ENCODE results near the gene CRACR2A. TPM values are rescaled to one million over a fixed set of nuclear protein-coding genes. Genes with fewer than 3 reads are reported as not detected.

Gene CRACR2A
- total RNA-seq, 2 donors from 2014 or later, result 1.1 to 4.7 TPM

DNA sequence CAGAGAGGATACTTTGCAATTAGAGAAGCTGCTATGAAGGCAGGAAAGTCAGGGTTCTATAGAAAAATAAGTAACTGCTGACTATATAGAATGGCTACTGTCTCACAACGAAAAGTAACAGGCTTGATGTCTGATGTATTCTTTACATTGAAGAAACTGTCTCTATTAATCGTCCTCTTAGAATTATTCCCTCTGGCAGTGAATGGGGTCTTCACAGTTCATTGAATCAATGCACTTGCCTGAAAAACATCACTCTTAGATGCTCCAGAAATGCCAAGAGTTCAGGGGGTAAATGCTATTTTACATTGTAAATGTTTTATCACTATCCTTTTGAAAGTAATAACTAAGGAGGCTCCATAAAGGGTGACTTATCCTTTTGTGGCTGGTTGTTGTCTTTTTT is 37.7 kb upstream of the CRACR2A start:
- TF ChIP-seq, protein P1, sequence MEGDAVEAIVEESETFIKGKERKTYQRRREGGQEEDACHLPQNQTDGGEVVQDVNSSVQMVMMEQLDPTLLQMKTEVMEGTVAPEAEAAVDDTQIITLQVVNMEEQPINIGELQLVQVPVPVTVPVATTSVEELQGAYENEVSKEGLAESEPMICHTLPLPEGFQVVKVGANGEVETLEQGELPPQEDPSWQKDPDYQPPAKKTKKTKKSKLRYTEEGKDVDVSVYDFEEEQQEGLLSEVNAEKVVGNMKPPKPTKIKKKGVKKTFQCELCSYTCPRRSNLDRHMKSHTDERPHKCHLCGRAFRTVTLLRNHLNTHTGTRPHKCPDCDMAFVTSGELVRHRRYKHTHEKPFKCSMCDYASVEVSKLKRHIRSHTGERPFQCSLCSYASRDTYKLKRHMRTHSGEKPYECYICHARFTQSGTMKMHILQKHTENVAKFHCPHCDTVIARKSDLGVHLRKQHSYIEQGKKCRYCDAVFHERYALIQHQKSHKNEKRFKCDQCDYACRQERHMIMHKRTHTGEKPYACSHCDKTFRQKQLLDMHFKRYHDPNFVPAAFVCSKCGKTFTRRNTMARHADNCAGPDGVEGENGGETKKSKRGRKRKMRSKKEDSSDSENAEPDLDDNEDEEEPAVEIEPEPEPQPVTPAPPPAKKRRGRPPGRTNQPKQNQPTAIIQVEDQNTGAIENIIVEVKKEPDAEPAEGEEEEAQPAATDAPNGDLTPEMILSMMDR (conservative IDR thresholded peaks at IDR 0.05), result no peak
- H3K36me3 ChIP-seq (ENCODE audit: control insufficient read depth, insufficient read depth, low read length), result no peaks in the 10 kb centered on the region
- DNase-seq, result no peak
- H3K4me3 ChIP-seq (ENCODE audit: low read length), result no peak overlapping the region
- peak overlapping the region; percentile 13 for H3K27ac ChIP-seq (ENCODE audit: low read depth, low read length)
- Mint-ChIP-seq H3K4me3 (no peak overlapping the region), H3K27ac (no peak overlapping the region), H3K9me3 (peaks cover 33% of the 10 kb centered on the region), H3K4me1 (no peaks in the 10 kb centered on the region), H3K36me3 (ENCODE audit: low read depth) (peaks cover 23% of the 10 kb centered on the region), H3K27me3 (ENCODE audit: insufficient read depth) (no peaks in the 10 kb centered on the region)
- peaks cover 9% of the 10 kb centered on the region for H3K9me3 ChIP-seq (ENCODE audit: control insufficient read depth, low read length)
- H3K9ac ChIP-seq (ENCODE audit: extremely low read depth, low read length, poor library complexity, severe bottlenecking), result no peak overlapping the region
- no peaks in the 10 kb centered on the region for H3K4me1 ChIP-seq (ENCODE audit: control insufficient read depth, insufficient read depth, low read length)
- H3K27me3 ChIP-seq (ENCODE audit: control insufficient read depth, insufficient read depth, low read length, poor library complexity, severe bottlenecking), result no peaks in the 10 kb centered on the region
- 86 to 100% methylated on average over 1 to 2 of the region's 2 CpGs for WGBS, 2 experiments (ENCODE audit: insufficient coverage in 1 of 2, insufficient read length in 1 of 2)

DNA sequence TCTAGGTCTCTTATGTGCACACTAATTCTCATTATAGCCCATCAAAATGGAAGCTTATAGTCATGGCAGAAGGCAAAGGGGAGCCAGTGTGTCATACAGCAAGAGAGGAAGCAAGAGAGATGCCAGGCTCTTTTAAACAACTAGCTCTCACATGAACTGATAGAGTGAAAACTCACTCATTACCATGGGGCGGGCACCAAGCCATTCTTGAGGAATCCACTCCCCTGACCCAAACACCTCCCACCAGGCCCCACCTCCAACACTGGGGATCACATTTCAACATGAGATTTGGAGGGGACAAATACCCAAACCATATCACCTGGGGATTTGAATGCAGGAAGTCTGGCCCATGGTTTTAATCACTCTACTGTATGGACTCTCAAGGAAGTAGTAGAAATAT is 36.9 kb upstream of the CRACR2A start:
- no peaks in the 10 kb centered on the region for H3K27me3 Mint-ChIP-seq (ENCODE audit: insufficient read depth)
- H3K9me3 Mint-ChIP-seq, result peaks cover 33% of the 10 kb centered on the region
- no peak overlapping the region for H3K4me3 Mint-ChIP-seq
- Histone ChIP-seq H3K4me1 (ENCODE audit: control insufficient read depth, insufficient read depth, low read length) (no peaks in the 10 kb centered on the region), H3K4me3 (ENCODE audit: low read length) (no peak overlapping the region), H3K27ac (ENCODE audit: low read depth, low read length) (peak overlapping the region; percentile 48), H3K9me3 (ENCODE audit: control insufficient read depth, low read length) (peaks cover 9% of the 10 kb centered on the region), H3K27me3 (ENCODE audit: control insufficient read depth, insufficient read depth, low read length, poor library complexity, severe bottlenecking) (no peaks in the 10 kb centered on the region), H3K9ac (ENCODE audit: extremely low read depth, low read length, poor library complexity, severe bottlenecking) (no peak overlapping the region), H3K36me3 (ENCODE audit: control insufficient read depth, insufficient read depth, low read length) (no peaks in the 10 kb centered on the region)
- 80 to 100% methylated on average over 1 of the region's 1 CpG for WGBS, 2 experiments (ENCODE audit: insufficient coverage in 1 of 2, insufficient read length in 1 of 2)
- H3K4me1 Mint-ChIP-seq, result no peaks in the 10 kb centered on the region
- TF ChIP-seq, protein P1 (conservative IDR thresholded peaks at IDR 0.05), result no peak
- H3K27ac Mint-ChIP-seq, result no peak overlapping the region
- peak; percentile 67 for DNase-seq
- H3K36me3 Mint-ChIP-seq (ENCODE audit: low read depth), result peaks cover 23% of the 10 kb centered on the region

DNA sequence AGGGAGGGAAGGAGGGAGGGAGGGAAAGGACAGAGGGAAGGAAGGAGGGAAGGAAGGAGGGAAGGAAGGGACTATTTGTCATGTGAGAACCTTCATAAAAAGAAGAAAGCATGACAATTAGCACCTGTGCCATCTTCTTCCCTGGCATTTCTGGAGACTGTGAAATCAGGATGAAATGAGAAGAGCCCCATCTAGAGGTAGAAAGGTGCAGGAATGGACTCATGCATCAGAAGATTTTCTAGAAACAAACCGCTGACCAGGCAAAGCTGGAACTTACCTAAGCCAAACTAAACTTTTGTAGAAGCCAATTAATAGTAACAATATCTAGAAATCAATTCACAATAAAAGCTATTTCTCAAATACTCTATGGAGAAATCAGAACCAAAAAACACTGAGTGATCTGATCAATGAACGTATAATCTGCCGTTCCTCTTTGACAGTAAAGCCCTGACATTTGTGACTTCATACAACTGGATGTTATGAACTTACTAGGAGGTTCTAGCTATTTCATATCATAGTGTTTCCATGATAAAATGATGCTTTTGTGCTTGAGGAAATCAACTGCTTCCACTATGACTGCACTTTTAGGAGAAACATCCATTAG is 24.4 kb upstream of the CRACR2A start:
- no peaks in the 10 kb centered on the region for H3K9me3 ChIP-seq (ENCODE audit: control insufficient read depth, low read length)
- Mint-ChIP-seq H3K36me3 (ENCODE audit: low read depth) (no peaks in the 10 kb centered on the region), H3K27ac (no peak overlapping the region), H3K4me1 (no peaks in the 10 kb centered on the region), H3K9me3 (peaks cover 3% of the 10 kb centered on the region), H3K27me3 (ENCODE audit: insufficient read depth) (peaks cover 13% of the 10 kb centered on the region), H3K4me3 (no peak overlapping the region)
- H3K27ac ChIP-seq (ENCODE audit: low read depth, low read length), result no peak overlapping the region
- peaks cover 34% of the 10 kb centered on the region for H3K27me3 ChIP-seq (ENCODE audit: control insufficient read depth, insufficient read depth, low read length, poor library complexity, severe bottlenecking)
- no peak overlapping the region for H3K4me3 ChIP-seq (ENCODE audit: low read length)
- WGBS, 2 experiments (ENCODE audit: insufficient coverage in 1 of 2, insufficient read length in 1 of 2), result 87 to 100% methylated on average over 2 to 3 of the region's 3 CpGs
- no peak for DNase-seq
- no peak overlapping the region for H3K9ac ChIP-seq (ENCODE audit: extremely low read depth, low read length, poor library complexity, severe bottlenecking)
- no peaks in the 10 kb centered on the region for H3K36me3 ChIP-seq (ENCODE audit: control insufficient read depth, insufficient read depth, low read length)
- TF ChIP-seq, protein P1 (conservative IDR thresholded peaks at IDR 0.05), result peak; percentile 98
- H3K4me1 ChIP-seq (ENCODE audit: control insufficient read depth, insufficient read depth, low read length), result no peaks in the 10 kb centered on the region

All from endodermal cell (in vitro differentiated cells).